CD14-positive monocyte (primary cell): ENCODE measurements around the gene ZNF577. TPM values are rescaled to one million over a fixed set of nuclear protein-coding genes. Genes with fewer than 3 reads are reported as not detected.
A peak's percentile ranks its signal among the peaks of the same experiment; 100 is the strongest.

Experiments
- DNase-seq, 3 donors: peaks; one replicate each; pipeline ENCODE4 v3.0.0-alpha.2; 2011 to 2022
- H2AFZ ChIP-seq: 2 replicates; pipeline ENCODE4 v1.6.0; 2012; ENCODE audit warnings: mild to moderate bottlenecking, low read depth, low read length, inconsistent platforms; ENCODE audit not compliant: insufficient read depth, poor library complexity, severe bottlenecking
- H3K27ac ChIP-seq, 2 donors: 1 replicate in 1 of 2; 2 replicates in 1 of 2; pipeline ENCODE4 v1.5.1; 2012 to 2013; ENCODE audit warnings: low read length in 2 of 2, control low read depth in 1 of 2, inconsistent platforms in 1 of 2, low read depth in 1 of 2, mild to moderate bottlenecking in 1 of 2
- H3K27me3 ChIP-seq, 2 donors: one replicate each; pipeline versions ENCODE4 v1.6.0 to v1.6.1; 2011 to 2013; ENCODE audit warnings: low read length in 2 of 2; ENCODE audit not compliant: control insufficient read depth in 2 of 2, insufficient read depth in 2 of 2
- H3K36me3 ChIP-seq, 2 donors: replicated peaks in 1 of 2; 1 replicate in 1 of 2; 2 replicates in 1 of 2; pipeline versions ENCODE4 v1.5.1 to v1.6.1; 2012 to 2013; ENCODE audit warnings: low read length in 2 of 2, control low read depth in 1 of 2, inconsistent platforms in 1 of 2, mild to moderate bottlenecking in 1 of 2; ENCODE audit not compliant: insufficient read depth in 2 of 2, control insufficient read depth in 1 of 2
- H3K4me1 ChIP-seq, 2 donors: 1 replicate in 1 of 2; 2 replicates in 1 of 2; pipeline versions ENCODE4 v1.5.1 to v1.6.1; 2012 to 2013; ENCODE audit warnings: low read length in 2 of 2, control low read depth in 1 of 2, inconsistent platforms in 1 of 2, mild to moderate bottlenecking in 1 of 2, moderate library complexity in 1 of 2; ENCODE audit not compliant: insufficient read depth in 2 of 2, control insufficient read depth in 1 of 2
- H3K4me2 ChIP-seq: replicated peaks from 2 replicates; pipeline ENCODE3; 2012; ENCODE audit warnings: low read length, moderate library complexity, mild to moderate bottlenecking; ENCODE audit not compliant: poor library complexity, severe bottlenecking; ENCODE audit errors: extremely low read depth
- H3K4me3 ChIP-seq, 3 experiments: fragments of 200-600 bp in 1 of 3; sonication (generic) in 1 of 3; replicated peaks in 1 of 3; 1 replicate in 2 of 3; 2 replicates in 1 of 3; pipeline ENCODE4 v1.5.1; 2011 to 2013; ENCODE audit warnings: low read length in 3 of 3, mild to moderate bottlenecking in 3 of 3, control low read depth in 2 of 3, low read depth in 2 of 3, inconsistent platforms in 1 of 3, moderate library complexity in 1 of 3
- H3K79me2 ChIP-seq: 2 replicates; pipeline ENCODE4 v1.6.0; 2012; ENCODE audit warnings: mild to moderate bottlenecking, control low read depth, inconsistent platforms, low read length, moderate library complexity; ENCODE audit not compliant: insufficient read depth
- H3K9ac ChIP-seq: 2 replicates; pipeline ENCODE4 v1.6.0; 2017; ENCODE audit warnings: low read length, mild to moderate bottlenecking; ENCODE audit not compliant: insufficient read depth, poor library complexity, severe bottlenecking
- H3K9me3 ChIP-seq, 2 donors: replicated peaks in 1 of 2; 1 replicate in 1 of 2; 2 replicates in 1 of 2; pipeline versions ENCODE4 v1.5.1 to v1.6.1; 2012 to 2013; ENCODE audit warnings: low read length in 2 of 2, control low read depth in 1 of 2; ENCODE audit not compliant: control insufficient read depth in 1 of 2, insufficient read depth in 1 of 2
- H4K20me1 ChIP-seq: 2 replicates; pipeline ENCODE4 v1.6.0; 2012; ENCODE audit warnings: mild to moderate bottlenecking, low read length, control low read depth, moderate library complexity; ENCODE audit not compliant: insufficient read depth
- H3K27ac Mint-ChIP-seq, 7 donors: one replicate each; pipeline ENCODE4 v1.8.0; 2020; ENCODE audit warnings: mild to moderate bottlenecking in 7 of 7, mixed read lengths in 7 of 7, moderate library complexity in 6 of 7, inconsistent platforms in 2 of 7
- H3K27me3 Mint-ChIP-seq, 3 donors: one replicate each; pipeline ENCODE4 v1.8.0; 2021 to 2022; ENCODE audit warnings: low read depth in 3 of 3, mild to moderate bottlenecking in 3 of 3, mixed read lengths in 3 of 3, moderate library complexity in 3 of 3, inconsistent platforms in 1 of 3
- H3K36me3 Mint-ChIP-seq, 2 donors: one replicate each; pipeline ENCODE4 v1.8.0; 2020; ENCODE audit warnings: mixed read lengths in 2 of 2, inconsistent platforms in 1 of 2, mild to moderate bottlenecking in 1 of 2
- H3K4me1 Mint-ChIP-seq: one replicate; pipeline ENCODE4 v1.8.0; 2020; ENCODE audit warnings: mild to moderate bottlenecking, mixed read lengths
- H3K4me3 Mint-ChIP-seq, 2 donors: one replicate each; pipeline ENCODE4 v1.8.0; 2020; ENCODE audit warnings: mild to moderate bottlenecking in 2 of 2, mixed read lengths in 2 of 2, moderate library complexity in 1 of 2
- H3K9me3 Mint-ChIP-seq, 7 donors: one replicate each; pipeline ENCODE4 v1.8.0; 2020 to 2022; ENCODE audit warnings: mixed read lengths in 7 of 7, mild to moderate bottlenecking in 6 of 7, moderate library complexity in 6 of 7, inconsistent platforms in 2 of 7
- WGBS: methylation state at CpG from one replicate; pipeline ENCODE4 v1.1.5; 2013; ENCODE audit warnings: missing lambda C conversion rate; ENCODE audit not compliant: insufficient coverage; 5-methylcytosine and 5-hydroxymethylcytosine counted together
- intact Hi-C, 2 donors: fragments of 100-400 bp; cut with micrococcal nuclease; formaldehyde crosslinking; loops; one replicate each; pipeline versions ENCODE4 v1.15.0 to v1.15.1; 2023
- polyA plus RNA-seq, 3 donors: library from polyadenylated mRNA; depleted of rRNA in 1 of 3; unstranded in 2 of 3; stranded (reverse) in 1 of 3; fragments of 300-500 nt in 2 of 3; fragments of >200 nt in 1 of 3; fragmentation: Illumina TruSeq in 2 of 3; gene quantifications; 1 replicate in 2 of 3; 2 replicates in 1 of 3; pipeline ENCODE4 v1.2.3, GENCODE V29; 2012 to 2021
- TF ChIP-seq, protein P1 (sequence below): fragments of 200-600 bp; IDR thresholded peaks from one replicate; pipeline ENCODE4 v1.8.0; 2022; ENCODE audit warnings: antibody characterized with exemption, mild to moderate bottlenecking

The ZNF577 gene
- polyA plus RNA-seq, 3 donors = 1.5 to 8.5 (median 1.5) TPM

GRCh38 chr19:51926426-51926783, 38.7 kb upstream of the ZNF577 start:
- Mint-ChIP-seq H3K27ac (peak overlapping the region in 5 of 7 donors; percentile 84 to 91 (median 90)), H3K9me3 (peaks cover 42 to 85% (median 77%) of the 10 kb centered on the region in 7 donors), H3K4me1 (peaks cover 19% of the 10 kb centered on the region), H3K27me3 (peaks cover 1% of the 10 kb centered on the region in 3 donors), H3K4me3 (peak overlapping the region; percentile 97 to 98), H3K36me3 (peaks cover 27 to 39% of the 10 kb centered on the region in 2 donors)
- 18% methylated on average over 10 of the region's 11 CpGs for WGBS
- intact Hi-C loops = loop anchor here in 1 of 2 donors (5.0 kb wide), 1 partner anchor 61 kb away; the partner anchor contains the start of gene ZNF350
- no peak for DNase-seq
- H4K20me1 ChIP-seq = no peaks in the 10 kb centered on the region
- peak overlapping the region; percentile 78 for H3K9ac ChIP-seq
- TF ChIP-seq, protein P1, sequence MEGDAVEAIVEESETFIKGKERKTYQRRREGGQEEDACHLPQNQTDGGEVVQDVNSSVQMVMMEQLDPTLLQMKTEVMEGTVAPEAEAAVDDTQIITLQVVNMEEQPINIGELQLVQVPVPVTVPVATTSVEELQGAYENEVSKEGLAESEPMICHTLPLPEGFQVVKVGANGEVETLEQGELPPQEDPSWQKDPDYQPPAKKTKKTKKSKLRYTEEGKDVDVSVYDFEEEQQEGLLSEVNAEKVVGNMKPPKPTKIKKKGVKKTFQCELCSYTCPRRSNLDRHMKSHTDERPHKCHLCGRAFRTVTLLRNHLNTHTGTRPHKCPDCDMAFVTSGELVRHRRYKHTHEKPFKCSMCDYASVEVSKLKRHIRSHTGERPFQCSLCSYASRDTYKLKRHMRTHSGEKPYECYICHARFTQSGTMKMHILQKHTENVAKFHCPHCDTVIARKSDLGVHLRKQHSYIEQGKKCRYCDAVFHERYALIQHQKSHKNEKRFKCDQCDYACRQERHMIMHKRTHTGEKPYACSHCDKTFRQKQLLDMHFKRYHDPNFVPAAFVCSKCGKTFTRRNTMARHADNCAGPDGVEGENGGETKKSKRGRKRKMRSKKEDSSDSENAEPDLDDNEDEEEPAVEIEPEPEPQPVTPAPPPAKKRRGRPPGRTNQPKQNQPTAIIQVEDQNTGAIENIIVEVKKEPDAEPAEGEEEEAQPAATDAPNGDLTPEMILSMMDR = no peak
- peaks cover 5% of the 10 kb centered on the region for H3K79me2 ChIP-seq
- H3K27ac ChIP-seq = peak overlapping the region in 1 of 2 donors; percentile 90
- no peaks in the 10 kb centered on the region for H3K27me3 ChIP-seq
- H2AFZ ChIP-seq = peak overlapping the region; percentile 99
- H3K9me3 ChIP-seq = peaks cover 56 to 68% of the 10 kb centered on the region in 2 donors
- H3K36me3 ChIP-seq = peaks cover 14 to 28% of the 10 kb centered on the region in 2 donors
- H3K4me1 ChIP-seq = peaks cover 13 to 21% of the 10 kb centered on the region in 2 donors
- peak overlapping the region; percentile 91 to 99 (median 96) for H3K4me3 ChIP-seq
- peak overlapping the region; percentile 81 for H3K4me2 ChIP-seq

DNA sequence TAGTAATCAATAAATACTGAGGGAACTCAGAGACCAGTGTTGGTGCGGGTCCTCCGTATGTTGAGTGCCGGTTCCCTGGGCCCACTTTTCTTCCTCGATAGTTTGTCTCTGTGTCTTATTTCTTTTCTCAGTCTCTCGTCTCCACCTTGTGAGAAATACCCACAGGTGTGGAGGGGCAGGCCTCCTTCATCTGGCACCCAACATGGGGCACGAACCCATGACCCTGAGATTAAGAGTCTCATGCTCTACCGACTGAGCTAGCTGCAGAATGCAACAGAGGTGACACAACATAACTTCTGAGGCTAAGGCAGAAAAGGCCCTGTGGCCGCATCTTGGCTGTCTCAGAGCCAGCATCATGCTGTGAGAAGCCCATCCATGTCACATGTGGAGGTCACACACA, 34.2 kb upstream of the ZNF577 start:
- H3K4me3 Mint-ChIP-seq = no peak overlapping the region
- H3K4me1 Mint-ChIP-seq = peaks cover 6% of the 10 kb centered on the region
- Histone ChIP-seq H3K27me3 (no peaks in the 10 kb centered on the region), H3K4me1 (peaks cover 6 to 8% of the 10 kb centered on the region in 2 donors), H4K20me1 (no peaks in the 10 kb centered on the region), H3K79me2 (no peaks in the 10 kb centered on the region), H3K9ac (no peak overlapping the region), H3K9me3 (peaks cover 81 to 93% of the 10 kb centered on the region in 2 donors), H3K4me2 (no peak overlapping the region), H3K27ac (no peak overlapping the region), H3K36me3 (peaks cover 0 to 7% of the 10 kb centered on the region in 2 donors), H2AFZ (no peak overlapping the region), H3K4me3 (peak overlapping the region in 1 of 3 experiments; percentile 43)
- peaks cover 1% of the 10 kb centered on the region in 3 donors for H3K27me3 Mint-ChIP-seq
- H3K9me3 Mint-ChIP-seq = peaks cover 46 to 98% (median 94%) of the 10 kb centered on the region in 7 donors
- H3K36me3 Mint-ChIP-seq = peaks cover 3 to 14% of the 10 kb centered on the region in 2 donors
- DNase-seq = no peak
- TF ChIP-seq, protein P1 = no peak
- intact Hi-C loops = no loop called here
- WGBS = 89% methylated on average over 3 of the region's 8 CpGs
- H3K27ac Mint-ChIP-seq = peak overlapping the region in 1 of 7 donors; percentile 28
